Measurements from ENCODE around the gene FCHO1.

GRCh38 chr19:17716309-17716929 lies 34.9 kb upstream of the FCHO1 start:
- no peak for TF ChIP-seq POLR2A (IDR thresholded peaks at IDR 0.05)
- TF ChIP-seq, protein P1, sequence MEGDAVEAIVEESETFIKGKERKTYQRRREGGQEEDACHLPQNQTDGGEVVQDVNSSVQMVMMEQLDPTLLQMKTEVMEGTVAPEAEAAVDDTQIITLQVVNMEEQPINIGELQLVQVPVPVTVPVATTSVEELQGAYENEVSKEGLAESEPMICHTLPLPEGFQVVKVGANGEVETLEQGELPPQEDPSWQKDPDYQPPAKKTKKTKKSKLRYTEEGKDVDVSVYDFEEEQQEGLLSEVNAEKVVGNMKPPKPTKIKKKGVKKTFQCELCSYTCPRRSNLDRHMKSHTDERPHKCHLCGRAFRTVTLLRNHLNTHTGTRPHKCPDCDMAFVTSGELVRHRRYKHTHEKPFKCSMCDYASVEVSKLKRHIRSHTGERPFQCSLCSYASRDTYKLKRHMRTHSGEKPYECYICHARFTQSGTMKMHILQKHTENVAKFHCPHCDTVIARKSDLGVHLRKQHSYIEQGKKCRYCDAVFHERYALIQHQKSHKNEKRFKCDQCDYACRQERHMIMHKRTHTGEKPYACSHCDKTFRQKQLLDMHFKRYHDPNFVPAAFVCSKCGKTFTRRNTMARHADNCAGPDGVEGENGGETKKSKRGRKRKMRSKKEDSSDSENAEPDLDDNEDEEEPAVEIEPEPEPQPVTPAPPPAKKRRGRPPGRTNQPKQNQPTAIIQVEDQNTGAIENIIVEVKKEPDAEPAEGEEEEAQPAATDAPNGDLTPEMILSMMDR (IDR thresholded peaks at IDR 0.05) = peak in 2 of 12 donors; percentile 6 to 15
